Small intestine (tissue), 16 donors: ENCODE measurements around the gene UTP20. TPM values are rescaled to one million over a fixed set of nuclear protein-coding genes. Genes with fewer than 3 reads are reported as not detected.

ENCODE experiments used
- DNase-seq, 2 donors: peaks; one replicate each; pipeline versions ENCODE4 v3.0.0 to v3.0.0-alpha.2; 2013
- FAIRE-seq: peaks from 2 replicates; lab custom pipeline; 2012; peaks lifted over from hg19 to GRCh38; lab: Jason Lieb, UNC
- H3K27ac ChIP-seq, 3 donors: one replicate each; pipeline ENCODE4 v1.5.1; 2013; ENCODE audit warnings: low read length in 2 of 3, mild to moderate bottlenecking in 2 of 3, control low read depth in 1 of 3, inconsistent platforms in 1 of 3, low read depth in 1 of 3, moderate library complexity in 1 of 3
- H3K27me3 ChIP-seq, 3 donors: one replicate each; pipeline ENCODE4 v1.6.1; 2013; ENCODE audit warnings: low read length in 3 of 3, inconsistent platforms in 1 of 3; ENCODE audit not compliant: control insufficient read depth in 3 of 3, insufficient read depth in 3 of 3
- H3K36me3 ChIP-seq, 3 donors: one replicate each; pipeline ENCODE4 v1.6.1; 2013; ENCODE audit warnings: low read length in 3 of 3, inconsistent platforms in 1 of 3, low read depth in 1 of 3, mild to moderate bottlenecking in 1 of 3, moderate library complexity in 1 of 3; ENCODE audit not compliant: control insufficient read depth in 3 of 3, insufficient read depth in 2 of 3
- H3K4me1 ChIP-seq, 3 donors: one replicate each; pipeline ENCODE4 v1.6.1; 2013; ENCODE audit warnings: low read length in 2 of 3, inconsistent platforms in 1 of 3, low read depth in 1 of 3, mild to moderate bottlenecking in 1 of 3, moderate library complexity in 1 of 3; ENCODE audit not compliant: control insufficient read depth in 3 of 3, insufficient read depth in 2 of 3
- H3K4me3 ChIP-seq, 3 donors: one replicate each; pipeline ENCODE4 v1.5.1; 2013; ENCODE audit warnings: low read length in 3 of 3, control low read depth in 1 of 3, inconsistent platforms in 1 of 3, low read depth in 1 of 3, mild to moderate bottlenecking in 1 of 3, moderate library complexity in 1 of 3
- H3K9me3 ChIP-seq, 2 donors: one replicate each; pipeline ENCODE4 v1.6.1; 2013; ENCODE audit warnings: low read depth in 1 of 2, low read length in 1 of 2; ENCODE audit not compliant: control insufficient read depth in 2 of 2, insufficient read depth in 1 of 2
- WGBS, 3 donors: extraction: QIAGEN DNeasy Blood & Tissue Kit; methylation state at CpG; one replicate each; pipeline ENCODE4 v1.1.7; 2013; 5-methylcytosine and 5-hydroxymethylcytosine counted together
- long read RNA-seq, 10 donors: transcript quantifications; one replicate each; lab custom pipeline, GENCODE V29; 2026
- polyA plus RNA-seq, 4 donors: library from polyadenylated mRNA; stranded (reverse) in 3 of 4; unstranded in 1 of 4; fragments of 200-250 nt in 3 of 4; fragments of 120-200 nt in 1 of 4; gene quantifications; one replicate each; pipeline versions ENCODE4 v1.2.1 to v1.2.3, GENCODE V29; 2013
- donor health status: healthy with polysubstance abuse.
- donor health status: control.
- donor health status: control.
- donor health status: Bipolar disorder and iron deficiency.
- donor health status: healthy.

The UTP20 gene
- 1 to 10 TPM in 2 of 4 donors, under 1 TPM in 2; 0.45 to 7.7 (median 2.3) TPM for polyA plus RNA-seq
- long read RNA-seq, donor 1, partial matches to known transcripts, result 151 of 172 reads
- long read RNA-seq, donor 1, other reads (novel, unspliced or antisense), result 21 of 172 reads
- long read RNA-seq, donor 2, result 0 reads
- long read RNA-seq, donor 3, partial matches to known transcripts, result 6 of 6 reads
- long read RNA-seq, donor 3, other reads (novel, unspliced or antisense), result 0 of 6 reads
- long read RNA-seq, donor 4, result 0 reads
- long read RNA-seq, donor 5, result 0 reads
- long read RNA-seq, donor 6, result 0 reads
- long read RNA-seq, donor 7, result 0 reads
- long read RNA-seq, donor 8, result 0 reads
- long read RNA-seq, donor 9, result 0 reads
- long read RNA-seq, donor 10, partial matches to known transcripts, result 19 of 19 reads
- long read RNA-seq, donor 10, other reads (novel, unspliced or antisense), result 0 of 19 reads

GRCh38 chr12:101280006-101280505, at the start of gene UTP20:
Gene UTP20, plus strand, starts transcription at chr12:101280105. Its CDS starts 178 bp downstream, at chr12:101280283.
- DNase-seq, result peak; percentile 93 to 95
- Histone ChIP-seq H3K9me3 (no peaks in the 10 kb centered on the region), H3K27me3 (peaks cover 0 to 3% (median under 1%) of the 10 kb centered on the region in 3 donors), H3K27ac (peak within 1 kb of the TSS in 1 of 3 donors; percentile 9), H3K4me3 (peak within 1 kb of the TSS; percentile 68 to 96 (median 87)), H3K4me1 (peaks cover 0 to 7% (median 0%) of the 10 kb centered on the region in 3 donors), H3K36me3 (peaks cover 0 to 4% (median 0%) of the 10 kb centered on the region in 3 donors)
- 0 to 1% (median 0%) methylated on average over 34 of the region's 34 CpGs for WGBS, 3 donors
- no peak for FAIRE-seq

- no peak for FAIRE-seq
Observed at GRCh38 chr12:101230547-101230946, 49.4 kb upstream of the UTP20 start.

GRCh38 chr12:101231636-101232035, 48.3 kb upstream of the UTP20 start:
- no peak for DNase-seq
- no peak overlapping the region for H3K4me3 ChIP-seq
- no peaks in the 10 kb centered on the region for H3K9me3 ChIP-seq
- H3K27me3 ChIP-seq, result peaks cover 0 to 3% (median 0%) of the 10 kb centered on the region in 3 donors
- no peaks in the 10 kb centered on the region for H3K36me3 ChIP-seq
- H3K4me1 ChIP-seq, result no peaks in the 10 kb centered on the region
- H3K27ac ChIP-seq, result no peak overlapping the region
- no peak for FAIRE-seq
- 57 to 65% (median 64%) methylated on average over 4 of the region's 4 CpGs for WGBS, 3 donors

More at GRCh38 chr12:101230547-101230946, 49.4 kb upstream of the UTP20 start:
- Histone ChIP-seq H3K4me1 (no peaks in the 10 kb centered on the region), H3K9me3 (no peaks in the 10 kb centered on the region), H3K27me3 (peaks cover 0 to 3% (median 0%) of the 10 kb centered on the region in 3 donors), H3K27ac (no peak overlapping the region), H3K36me3 (no peaks in the 10 kb centered on the region), H3K4me3 (no peak overlapping the region)
- no peak for DNase-seq
- 53 to 64% (median 56%) methylated on average over 5 of the region's 5 CpGs for WGBS, 3 donors

- Histone ChIP-seq H3K36me3 (no peaks in the 10 kb centered on the region), H3K27me3 (no peaks in the 10 kb centered on the region), H3K4me3 (no peak overlapping the region), H3K9me3 (peaks cover 0 to 7% of the 10 kb centered on the region in 2 donors), H3K27ac (no peak overlapping the region), H3K4me1 (no peaks in the 10 kb centered on the region)
- FAIRE-seq (no peak), DNase-seq (no peak)
- WGBS, 3 donors, result 72 to 87% (median 86%) methylated on average over 2 of the region's 2 CpGs
Observed at GRCh38 chr12:101235686-101236085, 44.2 kb upstream of the UTP20 start.

GRCh38 chr12:101238306-101238705, 41.6 kb upstream of the UTP20 start:
- H3K4me3 ChIP-seq, result no peak overlapping the region
- no peaks in the 10 kb centered on the region for H3K4me1 ChIP-seq
- FAIRE-seq, result no peak
- peaks cover 0 to 10% of the 10 kb centered on the region in 2 donors for H3K9me3 ChIP-seq
- no peak for DNase-seq
- 82 to 91% (median 86%) methylated on average over 4 of the region's 4 CpGs for WGBS, 3 donors
- no peak overlapping the region for H3K27ac ChIP-seq
- H3K36me3 ChIP-seq, result no peaks in the 10 kb centered on the region
- no peaks in the 10 kb centered on the region for H3K27me3 ChIP-seq

GRCh38 chr12:101238800-101239329, 41.0 kb upstream of the UTP20 start:
- FAIRE-seq, result no peak
- Histone ChIP-seq H3K27me3 (no peaks in the 10 kb centered on the region), H3K4me1 (no peaks in the 10 kb centered on the region), H3K36me3 (no peaks in the 10 kb centered on the region), H3K9me3 (peaks cover 0 to 10% of the 10 kb centered on the region in 2 donors), H3K4me3 (no peak overlapping the region), H3K27ac (no peak overlapping the region)
- WGBS, 3 donors, result 64 to 86% (median 85%) methylated on average over 5 to 6 of the region's 6 CpGs
- DNase-seq, result no peak

GRCh38 chr12:101243074-101243473, 36.8 kb upstream of the UTP20 start:
- H3K27me3 ChIP-seq, result peaks cover 0 to 2% (median 0%) of the 10 kb centered on the region in 3 donors
- H3K4me3 ChIP-seq, result no peak overlapping the region
- DNase-seq, result no peak
- no peak overlapping the region for H3K27ac ChIP-seq
- H3K4me1 ChIP-seq, result no peaks in the 10 kb centered on the region
- FAIRE-seq, result no peak
- 42 to 46% (median 45%) methylated on average over 2 of the region's 2 CpGs for WGBS, 3 donors
- H3K9me3 ChIP-seq, result peaks cover 0 to 10% of the 10 kb centered on the region in 2 donors
- H3K36me3 ChIP-seq, result no peaks in the 10 kb centered on the region

GRCh38 chr12:101243616-101244015, 36.3 kb upstream of the UTP20 start:
- Histone ChIP-seq H3K36me3 (no peaks in the 10 kb centered on the region), H3K27me3 (peaks cover 0 to 2% (median 0%) of the 10 kb centered on the region in 3 donors), H3K4me1 (no peaks in the 10 kb centered on the region), H3K27ac (no peak overlapping the region), H3K4me3 (no peak overlapping the region), H3K9me3 (peaks cover 0 to 10% of the 10 kb centered on the region in 2 donors)
- no peak for FAIRE-seq
- WGBS, 3 donors, result 78 to 83% (median 80%) methylated on average over 2 of the region's 2 CpGs
- DNase-seq, result no peak
